ENCODE measurements around the gene MCC. TPM values are rescaled to one million over a fixed set of nuclear protein-coding genes. Genes with fewer than 3 reads are reported as not detected.

Gene MCC
- total RNA-seq, 2 experiments from 2014 or later, result 0.62 to 0.81 TPM

GRCh38 chr5:112974901-112975300, 513.4 kb downstream of the MCC start:
- no peaks in the 10 kb centered on the region for H3K27me3 Mint-ChIP-seq (ENCODE audit: low read depth)
- H3K4me3 Mint-ChIP-seq, result no peak overlapping the region
- intact Hi-C loops (cut with micrococcal nuclease), result loop anchor here (5.0 to 10.0 kb wide), 4 partner anchors 98 to 1740 kb away; no protein-coding TSS in a partner anchor
- CTCF ChIA-PET, result interaction anchor here (0.6 to 2.3 kb wide), 5 partner anchors 9 to 791 kb away, joined by 3 to 9 read pairs (median 4); no protein-coding TSS in a partner anchor
- no peak for DNase-seq
- H3K9me3 Mint-ChIP-seq, result no peaks in the 10 kb centered on the region
- peaks cover 26% of the 10 kb centered on the region for H3K4me1 Mint-ChIP-seq (ENCODE audit: low read depth)
- H3K36me3 Mint-ChIP-seq (ENCODE audit: low read depth), result peaks cover 2% of the 10 kb centered on the region
- peak overlapping the region; percentile 95 for H3K27ac Mint-ChIP-seq

- no peak for DNase-seq
- CTCF ChIA-PET, result interaction anchor here (0.7 to 1.8 kb wide), 6 partner anchors 9 to 419 kb away, joined by 3 to 6 read pairs (median 3); partner anchors contain the start of gene REEP5
- peaks cover 2% of the 10 kb centered on the region for H3K36me3 Mint-ChIP-seq (ENCODE audit: low read depth)
- no peaks in the 10 kb centered on the region for H3K9me3 Mint-ChIP-seq
- H3K27me3 Mint-ChIP-seq (ENCODE audit: low read depth), result no peaks in the 10 kb centered on the region
- H3K4me1 Mint-ChIP-seq (ENCODE audit: low read depth), result peaks cover 23% of the 10 kb centered on the region
- intact Hi-C loops (cut with micrococcal nuclease), result loop anchor here (10.0 kb wide), 1 partner anchor 1739 kb away; no protein-coding TSS in a partner anchor
- H3K27ac Mint-ChIP-seq, result no peak overlapping the region
- no peak overlapping the region for H3K4me3 Mint-ChIP-seq
Measured at GRCh38 chr5:112973904-112974303, 514.3 kb downstream of the MCC start.

GRCh38 chr5:112973036-112973435, 515.2 kb downstream of the MCC start:
- H3K36me3 Mint-ChIP-seq (ENCODE audit: low read depth), result no peaks in the 10 kb centered on the region
- H3K4me1 Mint-ChIP-seq (ENCODE audit: low read depth), result peaks cover 16% of the 10 kb centered on the region
- no peak overlapping the region for H3K4me3 Mint-ChIP-seq
- CTCF ChIA-PET, result interaction anchor here (0.7 to 1.8 kb wide), 4 partner anchors 8 to 52 kb away, joined by 3 to 6 read pairs (median 4); partner anchors contain the start of gene REEP5
- DNase-seq, result no peak
- H3K27me3 Mint-ChIP-seq (ENCODE audit: low read depth), result no peaks in the 10 kb centered on the region
- H3K27ac Mint-ChIP-seq, result no peak overlapping the region
- H3K9me3 Mint-ChIP-seq, result no peaks in the 10 kb centered on the region
- intact Hi-C loops (cut with micrococcal nuclease), result loop anchor here (10.0 kb wide), 1 partner anchor 1738 kb away; no protein-coding TSS in a partner anchor

Other genes with a start within 250 kb of the MCC start
- not detected for gene TSSK1B, start 53.5 kb downstream of the MCC start, total RNA-seq
- 10 to 100 TPM; 24.4 to 28.0 TPM for gene YTHDC2, start 25.2 kb upstream of the MCC start, total RNA-seq

Measured in activated naive CD4-positive, alpha-beta T cell treated with anti-CD3 and anti-CD28 coated beads for 36 hours (primary cell).